NCI-H446 treated with DMSO at 0.1 percent for 48 hours (cell line): ENCODE measurements around the gene SIGLEC10.
"Not testable (repeated sequence)": the region's sequence is repeated elsewhere in the genome, so short reads cannot be mapped to it uniquely, and the experiment has no call there.

Experiments used
- DNase-seq: peaks from one replicate; lab custom pipeline; 2025; lab: John Stamatoyannopoulos, UW

Gene SIGLEC10

DNA sequence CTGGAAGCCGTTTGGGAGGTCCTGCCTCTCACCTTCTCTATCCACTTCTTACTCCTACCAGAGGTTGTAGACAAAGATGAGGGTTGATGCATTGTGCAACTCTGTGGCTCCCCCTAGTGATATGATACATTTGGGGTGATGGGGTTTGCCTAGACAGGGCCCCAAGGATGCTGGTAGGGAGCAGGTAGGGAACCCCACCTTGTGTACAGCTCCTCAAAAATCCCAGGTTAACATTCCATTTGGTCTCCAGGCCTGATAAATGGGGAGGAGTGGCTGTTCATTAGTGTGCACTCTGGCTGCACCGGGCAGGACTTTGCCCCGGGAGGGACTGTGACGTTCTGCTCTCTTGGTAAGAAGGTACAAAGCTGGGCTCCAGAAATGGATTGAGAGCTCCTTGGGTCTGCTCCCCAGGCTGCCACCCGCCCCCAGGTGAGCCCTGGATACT is 21.6 kb upstream of the SIGLEC10 start:
- no peak for DNase-seq

DNA sequence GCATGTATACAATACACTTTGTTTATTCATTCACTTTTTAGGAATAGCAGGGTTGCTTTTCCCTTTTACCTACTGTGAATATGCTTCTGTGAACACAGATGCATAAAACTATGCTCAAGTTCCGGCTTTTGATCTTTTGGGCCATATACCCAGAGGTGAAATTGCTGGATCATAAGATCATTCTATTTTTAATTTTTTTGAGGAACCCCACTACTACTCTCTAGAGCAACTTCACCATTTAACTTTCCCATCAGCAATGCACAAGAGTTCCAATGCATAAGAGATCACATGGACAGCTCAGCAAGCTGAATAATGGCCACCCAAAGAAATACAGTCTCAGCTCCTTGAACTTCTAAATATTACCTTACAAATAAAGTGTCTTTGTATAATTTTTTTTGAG is 17.0 kb upstream of the SIGLEC10 start:
- DNase-seq: no peak

DNA sequence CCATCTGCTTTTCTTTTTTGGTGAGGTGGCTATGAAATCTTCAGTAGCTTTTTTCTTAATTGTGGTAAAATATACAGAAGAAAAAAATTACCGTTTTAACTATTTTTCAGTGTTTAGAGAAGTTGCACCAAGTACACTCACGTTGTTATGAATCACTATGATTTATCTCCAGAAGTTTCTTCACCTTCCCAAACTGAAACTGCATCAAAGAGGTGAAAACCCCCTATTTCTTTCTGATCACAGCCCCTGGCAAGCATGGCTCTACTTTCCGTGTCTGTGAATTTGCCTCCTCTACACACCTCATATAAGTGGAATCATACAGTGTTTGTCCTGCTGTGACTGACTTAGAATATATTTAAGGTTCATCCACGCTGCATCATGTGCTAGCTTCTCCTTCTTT is 15.6 kb upstream of the SIGLEC10 start:
- no peak for DNase-seq

DNA sequence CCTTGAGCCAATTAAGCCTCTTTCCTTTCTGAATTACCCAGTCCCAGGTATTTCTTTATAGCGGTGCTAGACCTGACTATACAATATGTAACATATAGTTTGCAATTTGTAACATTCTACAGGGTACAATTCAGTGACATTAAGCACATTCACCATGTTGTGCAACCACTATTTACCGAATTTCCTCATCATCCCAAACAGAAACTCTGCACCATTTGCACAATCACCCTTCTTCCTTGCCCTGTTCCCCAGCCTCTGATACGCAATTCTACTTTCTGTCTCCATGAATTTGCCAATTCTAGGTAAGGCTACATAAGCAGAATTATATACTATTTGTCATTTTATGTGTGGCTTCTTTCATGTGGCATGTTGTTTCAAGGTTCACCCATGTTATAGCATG is 13.7 kb upstream of the SIGLEC10 start:
- no peak for DNase-seq

DNA sequence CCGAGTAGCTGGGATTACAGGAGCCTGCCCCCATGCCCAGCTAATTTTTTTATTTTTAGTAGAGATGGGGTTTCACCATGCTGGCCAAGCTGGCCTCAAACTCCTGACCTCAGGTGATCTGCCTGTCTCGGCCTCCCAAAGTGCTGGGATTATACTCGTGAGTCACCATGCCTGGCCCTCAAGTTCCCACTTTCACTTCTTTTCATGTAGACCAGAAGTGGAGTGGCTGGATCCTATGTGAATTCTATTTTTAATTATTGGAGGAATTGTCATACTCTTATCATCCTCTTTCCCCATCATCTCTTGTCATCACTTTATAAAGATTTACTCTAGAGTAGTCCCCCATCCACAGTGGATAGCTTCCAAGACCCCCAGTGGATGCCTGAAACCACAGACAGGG is 12.8 kb upstream of the SIGLEC10 start:
- DNase-seq: no peak

DNA sequence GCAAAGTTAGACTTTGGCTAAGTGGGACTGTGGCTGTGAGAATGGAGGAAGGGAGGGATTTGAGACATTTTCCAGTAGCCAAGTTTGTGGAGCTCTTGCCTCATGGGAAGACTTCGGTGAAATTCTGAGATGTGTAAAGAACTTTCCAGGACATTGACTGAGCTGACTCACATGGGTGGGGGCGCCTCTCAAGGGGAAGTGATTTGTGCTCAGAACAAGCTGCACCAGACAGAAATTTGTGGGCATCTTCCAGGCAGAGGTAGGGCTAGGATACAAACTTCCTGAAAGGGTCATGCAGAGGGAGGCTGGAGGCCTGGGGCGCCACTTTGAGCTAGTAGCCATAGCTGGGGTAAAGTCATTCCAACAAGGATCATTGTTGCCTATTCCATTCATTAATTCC is 9.8 kb upstream of the SIGLEC10 start:
- no peak for DNase-seq

DNA sequence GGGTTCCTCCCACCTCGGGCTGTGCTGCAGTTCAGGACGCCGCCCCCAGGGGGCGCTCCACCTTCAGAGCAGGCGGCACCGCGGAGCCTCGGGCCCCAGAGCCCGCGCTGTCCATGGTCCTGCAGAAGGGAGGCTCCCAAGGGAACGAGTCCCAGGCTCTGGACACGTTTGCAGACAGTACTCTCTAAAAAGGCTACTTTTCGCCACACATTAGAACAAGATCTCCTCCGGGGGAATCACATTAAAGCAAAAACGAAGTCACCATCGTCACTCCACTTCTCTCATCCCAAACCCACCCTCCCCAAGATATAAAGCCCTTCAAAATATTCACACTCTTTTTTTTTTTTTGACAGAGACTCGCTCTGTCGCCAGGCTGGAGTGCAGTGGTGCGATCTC is 4.6 kb upstream of the SIGLEC10 start:
- no peak for DNase-seq

DNA sequence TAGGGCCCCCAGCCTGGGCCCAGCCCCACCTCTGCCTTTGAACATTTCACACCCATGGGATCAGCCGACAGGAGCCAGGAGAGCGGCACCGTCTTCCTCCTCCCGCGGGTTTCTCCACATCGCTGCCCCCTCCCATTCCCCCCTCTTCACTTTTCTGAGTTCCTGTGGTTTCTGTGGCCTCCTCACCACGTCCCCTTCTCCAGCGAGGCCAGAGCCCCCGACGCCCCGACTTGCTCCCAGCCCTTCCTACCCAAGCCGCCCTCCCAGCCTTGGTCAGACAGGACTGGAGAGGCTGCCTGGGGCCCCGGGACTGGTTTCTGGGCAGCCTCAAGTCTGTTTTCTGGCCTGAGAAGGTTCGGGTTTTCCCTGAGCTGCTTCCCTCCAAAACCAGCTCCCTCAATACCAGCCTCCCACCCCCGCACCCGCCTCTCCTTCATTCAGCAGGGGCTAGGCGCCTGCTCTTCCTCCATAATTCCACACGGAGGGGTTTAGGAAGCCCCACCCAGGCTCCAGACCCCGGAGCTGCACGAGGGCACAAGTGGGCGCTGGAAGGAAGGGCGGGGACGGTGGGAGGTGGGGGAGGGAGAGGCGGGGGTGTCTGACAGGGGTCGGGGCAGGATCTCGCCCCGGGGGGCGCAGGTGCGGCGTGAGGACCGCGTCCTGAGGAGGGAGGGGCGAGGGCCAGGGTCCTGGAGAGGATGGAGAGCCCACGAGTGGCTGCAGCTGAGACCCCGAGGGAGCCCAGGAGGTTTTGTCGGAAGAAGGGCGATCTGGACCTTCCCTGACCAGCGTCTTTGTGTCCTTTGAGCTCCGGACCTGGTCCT is 4.0 kb upstream of the SIGLEC10 start:
- no peak for DNase-seq

DNA sequence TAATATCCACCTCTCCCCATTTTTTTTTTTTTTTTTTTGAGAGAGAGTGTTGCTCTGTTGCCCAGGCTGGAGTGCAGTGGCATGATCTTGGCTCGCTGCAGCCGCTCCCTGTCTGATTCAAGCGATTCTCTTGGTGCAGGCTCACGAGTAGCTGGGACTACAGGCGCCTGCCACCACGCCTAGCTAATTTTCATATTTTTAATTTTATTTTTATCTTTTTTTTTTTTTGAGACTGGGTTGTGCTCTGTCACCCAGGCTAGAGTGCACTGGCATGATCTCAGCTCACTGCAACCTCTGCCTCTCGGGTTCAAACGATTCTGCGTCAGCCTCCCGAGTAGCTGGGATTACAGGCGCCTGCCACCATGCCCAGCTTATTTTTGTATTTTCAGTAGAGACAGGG is 3.1 kb upstream of the SIGLEC10 start:
- DNase-seq: not testable (repeated sequence)

DNA sequence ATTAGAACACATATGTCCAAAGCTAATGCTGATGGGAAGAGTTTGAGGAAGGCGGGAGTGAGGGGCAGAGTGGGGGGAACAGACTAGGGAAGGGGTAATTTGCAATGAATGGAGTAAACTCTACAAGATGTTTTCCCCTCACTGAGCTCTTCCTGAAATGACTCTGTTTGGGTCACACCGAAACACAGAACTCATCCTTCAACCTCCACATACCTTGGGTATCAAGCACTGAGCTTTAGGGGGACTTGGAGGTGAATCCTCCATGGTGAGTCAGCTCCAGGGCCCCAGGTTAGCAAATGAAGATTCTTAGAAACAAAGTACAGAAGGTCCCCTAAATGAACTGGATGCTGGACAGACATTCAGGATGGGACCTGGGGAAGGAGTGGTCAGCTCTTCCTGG is 1.3 kb upstream of the SIGLEC10 start:
- no peak for DNase-seq

DNA sequence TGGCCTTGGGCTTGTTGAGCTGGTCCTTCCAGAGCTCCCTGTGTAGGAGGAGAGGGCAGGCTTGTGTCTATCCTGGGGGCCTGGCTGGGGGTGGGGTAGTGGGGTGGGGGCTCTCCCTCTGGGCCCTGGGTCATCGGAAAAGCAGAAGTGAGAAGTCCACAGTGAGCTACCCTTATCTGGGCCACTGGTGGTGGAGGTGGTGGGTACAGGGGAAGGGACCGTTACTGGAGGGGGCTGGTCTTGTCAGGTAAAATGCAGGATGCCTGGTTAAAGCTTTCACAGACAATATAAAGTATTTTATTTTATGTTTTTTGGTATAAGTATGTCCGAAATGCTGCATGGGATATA is 342 bp upstream of the SIGLEC10 start:
- no peak for DNase-seq

DNA sequence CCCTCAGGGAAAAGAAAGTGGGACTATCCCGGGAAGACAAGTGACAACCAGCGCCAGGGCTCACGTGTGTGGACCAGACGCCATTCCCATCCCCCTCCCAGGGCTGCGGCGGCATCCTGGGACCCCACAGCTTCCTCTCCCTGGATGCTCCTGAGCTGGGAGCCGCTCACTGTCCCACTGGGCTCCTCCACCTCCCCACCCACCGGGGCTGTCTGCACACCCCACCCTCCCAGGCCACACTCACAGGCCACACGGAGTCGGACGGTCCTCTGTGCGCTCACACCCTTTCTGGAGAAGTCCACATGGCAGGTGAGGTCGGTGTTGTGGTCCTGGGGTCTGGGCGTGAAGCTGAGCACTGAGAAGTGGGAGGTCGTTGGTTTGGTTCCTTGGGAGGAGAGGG is 1.0 kb downstream of the SIGLEC10 start:
- not testable (repeated sequence) for DNase-seq

DNA sequence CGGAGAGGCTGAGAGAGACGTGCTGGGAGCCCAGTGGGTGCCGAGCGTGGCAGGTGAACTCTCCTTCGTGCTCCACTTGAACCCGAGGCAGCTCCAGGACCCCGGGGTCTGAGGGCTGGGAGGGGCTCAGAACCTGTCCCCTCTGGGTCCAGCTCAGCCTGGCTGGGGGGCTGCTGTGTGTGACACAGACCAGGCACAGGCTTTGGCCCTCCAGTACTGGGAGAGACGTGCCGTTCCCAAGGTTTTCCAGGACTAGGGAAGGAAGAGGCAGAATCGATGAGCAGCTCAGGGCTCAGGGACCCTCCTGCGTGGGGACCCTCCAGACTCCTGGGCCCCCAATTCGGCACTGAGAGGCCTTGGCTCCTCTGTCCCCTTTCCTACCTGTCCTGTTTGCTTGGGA is 2.3 kb downstream of the SIGLEC10 start:
- DNase-seq: no peak

DNA sequence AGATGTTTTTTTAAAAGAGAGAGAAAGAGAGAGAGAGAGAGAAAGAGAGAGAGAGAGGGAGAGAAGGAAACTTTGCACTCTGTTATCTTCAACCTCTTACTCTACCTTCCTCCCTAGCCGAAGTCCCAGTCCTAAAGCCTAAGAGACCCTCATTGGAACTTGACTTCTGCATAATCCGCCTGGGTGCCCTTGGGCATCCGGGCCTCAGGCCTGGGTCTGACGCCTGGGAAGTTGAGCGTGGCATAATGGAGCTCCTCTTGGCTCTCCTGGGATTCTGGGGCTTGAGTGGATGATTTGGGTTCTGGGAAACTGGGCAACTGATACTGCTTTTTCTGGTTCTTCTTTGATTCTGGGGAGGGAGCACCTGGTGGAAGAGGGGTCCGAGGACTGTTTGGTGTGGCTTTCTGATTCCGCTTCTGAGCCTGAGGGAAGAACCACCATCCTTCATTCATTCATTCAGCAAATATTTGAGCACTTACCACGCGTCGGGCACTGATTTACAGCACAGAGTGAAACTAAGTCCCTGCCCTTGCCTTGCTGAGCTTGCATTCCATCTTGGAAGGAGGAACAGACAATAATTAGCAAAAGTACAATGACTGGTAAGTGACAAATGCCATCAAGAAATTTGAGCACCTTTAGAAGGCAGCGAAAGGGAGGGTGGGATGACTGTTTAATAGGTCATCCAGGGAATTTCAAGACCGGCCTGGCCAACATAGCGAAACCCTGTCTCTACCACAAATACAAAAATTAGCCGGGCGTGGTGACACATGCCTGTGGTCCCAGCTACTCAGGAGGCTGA is 6.3 kb downstream of the SIGLEC10 start:
- DNase-seq: no peak

DNA sequence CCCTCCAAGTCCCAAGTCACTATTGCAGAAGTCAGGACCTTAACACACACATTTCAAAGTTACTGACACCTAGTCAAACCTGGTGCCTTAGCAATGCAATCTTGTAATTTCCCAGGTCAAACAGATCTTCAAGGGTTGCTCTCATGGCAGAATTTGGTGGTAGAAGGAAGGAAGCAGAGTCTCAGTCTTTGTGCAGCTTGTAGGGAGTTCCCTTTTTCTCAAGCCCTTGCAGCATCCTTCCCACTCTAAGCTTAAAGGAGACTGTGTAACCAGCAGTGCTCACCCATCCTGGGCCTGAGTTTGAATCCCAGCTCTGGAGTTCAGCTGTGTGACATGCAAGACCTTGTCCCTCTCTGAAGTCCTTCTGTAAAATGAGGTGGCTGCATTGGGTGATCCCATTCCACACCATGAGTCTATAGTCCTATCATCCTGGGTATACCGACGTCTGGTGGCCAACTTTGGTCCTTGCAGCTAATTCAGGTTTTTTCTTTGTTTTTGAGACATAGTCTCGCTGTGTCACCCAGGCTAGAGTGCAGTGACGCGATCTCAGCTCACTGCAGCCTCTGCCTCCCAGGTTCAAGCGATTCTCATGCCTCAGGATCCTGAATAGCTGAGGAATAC is 9.8 kb downstream of the SIGLEC10 start:
- no peak for DNase-seq

DNA sequence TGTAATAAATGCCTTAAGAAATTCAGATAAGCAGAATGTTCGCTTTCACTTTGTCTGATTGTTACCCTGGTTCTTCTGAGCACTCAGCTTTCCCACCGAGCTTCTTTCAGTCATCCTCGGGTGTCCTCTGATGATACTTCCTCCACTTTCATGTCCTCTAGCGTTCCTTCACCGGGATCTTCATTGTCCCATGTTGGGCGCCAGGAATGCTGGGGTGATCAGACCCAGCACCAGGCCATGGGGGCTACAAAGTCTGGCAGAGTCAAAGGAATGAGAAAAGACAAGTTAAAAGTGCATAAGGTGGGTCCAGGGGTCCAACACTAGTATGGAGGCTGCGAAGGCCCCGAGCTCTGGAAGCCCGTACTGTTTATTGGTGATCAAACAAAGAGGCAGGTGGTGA is 15.3 kb downstream of the SIGLEC10 start:
- no peak for DNase-seq

DNA sequence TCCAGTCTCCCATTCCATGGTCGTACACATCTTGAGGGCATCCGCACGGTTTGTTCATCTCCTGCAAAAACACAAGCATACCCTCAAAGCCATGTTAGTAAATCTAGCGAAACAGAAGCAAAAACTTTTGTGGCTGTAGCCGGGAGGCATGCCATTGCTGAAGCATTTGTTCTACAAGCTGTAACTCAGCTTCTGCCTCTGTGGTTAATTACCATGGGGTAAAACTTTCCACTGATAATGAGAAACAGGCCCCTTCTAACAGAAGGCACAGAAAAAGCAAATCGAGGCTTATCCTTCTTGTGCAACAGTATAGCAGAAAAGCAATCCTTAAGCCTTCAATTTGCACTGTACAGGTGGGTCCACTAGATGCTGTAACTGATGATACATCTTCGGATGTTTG is 17.5 kb downstream of the SIGLEC10 start:
- DNase-seq: not testable (repeated sequence)

DNA sequence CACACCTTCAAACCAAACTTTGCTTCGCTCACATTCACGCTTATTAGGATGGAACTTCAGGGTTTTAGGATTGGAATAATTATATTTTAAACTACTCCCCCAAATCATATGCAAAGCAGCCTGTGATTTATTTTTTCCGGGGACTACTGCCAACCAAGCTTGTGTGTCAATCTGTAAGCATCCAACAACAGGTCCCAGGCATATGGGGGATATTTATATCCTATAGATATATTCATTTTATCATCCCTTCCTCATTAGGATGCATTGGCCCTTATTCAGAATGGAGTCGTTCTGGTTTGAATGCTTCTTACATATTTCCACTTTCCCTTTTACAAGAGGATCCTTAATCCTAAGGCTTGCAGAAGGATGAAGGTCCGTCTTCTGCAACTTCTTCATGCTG is 18.2 kb downstream of the SIGLEC10 start:
- DNase-seq: no peak

DNA sequence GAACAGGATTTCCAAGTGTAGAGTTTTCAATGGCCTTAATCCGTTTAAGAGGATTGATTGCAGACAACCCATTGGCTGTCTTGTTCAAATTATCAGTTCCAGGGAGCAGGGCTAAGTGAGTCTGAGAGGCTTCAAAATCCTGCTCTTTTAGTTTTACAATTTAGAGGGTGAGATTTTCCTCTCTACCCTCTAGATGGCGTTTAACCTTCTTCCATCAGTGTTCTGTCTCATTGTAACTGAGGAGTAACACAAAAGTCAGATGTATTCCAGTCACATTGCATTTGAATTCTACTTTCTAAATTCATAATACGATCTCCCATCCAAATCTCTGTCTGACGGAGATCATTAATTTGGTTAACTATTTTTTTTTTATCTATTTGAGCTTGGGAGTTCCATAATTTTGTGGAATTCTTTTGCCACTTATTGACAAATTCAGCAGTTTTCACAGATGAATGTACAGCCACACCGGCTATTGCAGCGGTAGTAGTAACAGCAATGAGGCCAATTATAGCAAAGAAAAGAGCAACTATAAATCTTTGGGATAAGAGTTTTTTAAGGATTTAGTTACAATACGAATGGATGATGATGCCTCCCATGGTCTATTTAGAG is 19.2 kb downstream of the SIGLEC10 start:
- DNase-seq: no peak

DNA sequence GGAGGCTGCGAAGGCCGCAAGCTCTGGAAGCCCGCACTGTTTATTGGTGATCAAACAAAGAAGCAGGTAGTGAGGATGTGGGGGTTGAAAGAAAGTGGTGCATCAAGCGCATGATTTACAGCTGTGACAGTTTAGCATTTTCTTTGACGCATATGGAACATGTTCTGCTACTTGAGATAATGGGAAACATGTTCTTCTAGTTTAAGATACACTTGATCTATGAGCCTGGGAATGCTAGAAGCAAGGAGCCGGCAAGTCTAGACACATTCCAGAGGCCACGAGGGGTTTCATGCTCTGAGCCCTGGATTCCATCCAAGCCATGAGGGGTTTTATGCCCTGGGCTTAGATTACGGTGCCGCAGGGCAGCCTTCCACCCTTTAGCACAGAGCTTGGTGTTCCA is 20.0 kb downstream of the SIGLEC10 start:
- not testable (repeated sequence) for DNase-seq

DNA sequence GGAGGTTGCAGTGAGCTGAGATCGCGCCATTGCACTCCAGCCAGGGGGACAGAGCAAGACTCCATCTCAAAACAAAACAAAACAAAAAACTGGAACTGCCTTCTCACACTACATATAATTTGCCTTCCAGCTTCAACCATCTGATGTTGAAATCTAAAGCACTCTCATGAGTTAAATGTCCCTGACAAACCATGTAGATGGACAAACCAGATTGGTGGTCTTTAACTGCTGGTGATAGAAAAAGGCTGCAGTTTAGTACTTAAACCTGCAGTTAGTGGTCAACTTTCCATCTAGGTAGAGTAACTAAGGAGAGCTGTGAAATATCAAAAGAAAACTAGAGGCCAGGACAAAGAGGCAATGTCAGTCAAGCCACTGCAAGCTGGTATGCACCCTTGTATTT is 21.3 kb downstream of the SIGLEC10 start:
- no peak for DNase-seq

DNA sequence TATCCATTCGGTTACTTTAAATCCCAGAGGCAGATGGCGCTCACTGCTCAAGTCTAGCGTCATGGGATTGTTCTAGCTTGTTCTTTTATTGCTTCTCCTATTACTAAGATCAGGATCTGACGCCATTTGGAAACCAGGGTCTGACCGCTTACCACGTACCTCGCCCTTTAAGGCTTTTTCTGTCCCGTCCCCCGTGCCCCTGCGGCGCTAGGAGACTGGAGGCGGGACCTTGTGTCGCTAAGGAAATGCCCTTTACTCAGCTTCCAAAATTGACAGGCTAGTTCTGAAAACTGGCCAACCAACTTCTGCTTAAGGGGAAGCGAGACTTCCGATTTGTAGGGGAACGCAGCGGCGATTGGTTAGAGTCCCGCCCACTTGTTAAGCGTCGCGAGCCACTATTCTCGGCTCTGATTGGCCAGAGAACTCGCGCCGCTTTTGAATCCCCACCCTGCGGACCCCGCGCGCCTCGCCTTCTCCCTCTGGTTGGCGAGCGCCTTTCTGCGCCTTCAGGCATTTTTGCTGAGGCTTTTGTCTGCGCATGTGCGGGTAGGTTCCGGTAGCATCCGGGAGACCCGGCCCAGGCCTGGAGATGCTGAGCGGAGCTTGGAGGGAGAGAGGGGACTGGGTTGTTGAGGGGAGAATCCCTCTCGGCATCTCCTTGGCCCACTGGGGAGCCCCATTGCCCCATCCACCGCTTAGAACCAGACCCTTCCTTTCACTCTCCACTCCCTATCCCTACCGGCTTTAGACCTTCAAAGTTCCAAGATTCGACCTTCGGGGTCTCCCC is 23.2 kb downstream of the SIGLEC10 start:
- peak; percentile 98 for DNase-seq
